Mammary epithelial cell (primary cell): ENCODE results near the gene MT1H.

Experiments used
- CTCF ChIP-seq, 2 donors: IDR thresholded peaks in 1 of 2; conservative IDR thresholded peaks in 1 of 2; 2 replicates each; pipeline ENCODE4 v1.5.1; 2011 to 2012; ENCODE audit warnings: inconsistent platforms in 2 of 2, low read length in 2 of 2, mild to moderate bottlenecking in 2 of 2, control low read depth in 1 of 2, low read depth in 1 of 2; ENCODE audit not compliant: insufficient read depth in 1 of 2; ENCODE audit errors: extremely low read depth in 1 of 2
- EZH2 ChIP-seq: IDR thresholded peaks from 2 replicates; pipeline ENCODE4 v1.6.1; 2012; ENCODE audit warnings: low read length, inconsistent platforms, borderline replicate concordance

GRCh38 chr16:56688762-56689161, 19.1 kb downstream of the MT1H start:
- no peak for TF ChIP-seq EZH2
- TF ChIP-seq CTCF (conservative IDR thresholded peaks at IDR 0.05 in 1 of 2, IDR thresholded peaks at IDR 0.05 in 1 of 2; ENCODE audit: extremely low read depth in 1 of 2, insufficient read depth in 1 of 2, low read depth in 1 of 2, low read length in 2 of 2), result no peak
